ENCODE data around the gene NLRC3.
"Not testable (repeated sequence)": the region's sequence is repeated elsewhere in the genome, so short reads cannot be mapped to it uniquely, and the experiment has no call there.

DNA sequence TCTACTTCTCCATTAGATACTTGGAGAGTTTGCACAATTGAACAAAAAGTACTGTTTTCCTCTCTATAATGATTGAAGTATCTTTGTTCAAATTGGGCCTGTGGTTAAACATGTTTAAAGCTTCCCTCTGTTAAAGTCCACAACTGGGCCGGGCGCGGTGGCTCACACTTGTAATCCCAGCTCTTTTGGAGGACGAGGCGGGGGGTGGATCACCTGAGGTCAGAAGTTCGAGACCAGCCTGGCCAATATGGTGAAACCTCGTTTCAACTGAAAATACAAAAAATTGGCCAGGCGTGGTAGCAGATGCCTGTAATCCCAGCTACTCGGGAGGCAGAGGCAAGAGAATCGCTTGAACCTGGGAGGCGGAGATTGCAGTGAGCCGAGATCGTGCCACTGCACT lies 31.8 kb upstream of the NLRC3 start:
- TF ChIP-seq CTCF (IDR thresholded peaks at IDR 0.05 in 8 of 11, conservative IDR thresholded peaks at IDR 0.05 in 3 of 11); POLR2AphosphoS5 (IDR thresholded peaks at IDR 0.05); POLR2A (IDR thresholded peaks at IDR 0.05): not testable (repeated sequence)
